IPS-20b (cell line): ENCODE data around the gene DOK6.
"Not testable (repeated sequence)": the region's sequence is repeated elsewhere in the genome, so short reads cannot be mapped to it uniquely, and the experiment has no call there.

Experiments
- H3K27ac ChIP-seq: one replicate; pipeline ENCODE4 v1.5.1; 2013; ENCODE audit warnings: low read length
- H3K27me3 ChIP-seq: 2 replicates; pipeline ENCODE4 v1.6.1; 2013; ENCODE audit warnings: mild to moderate bottlenecking, low read length, inconsistent platforms; ENCODE audit not compliant: insufficient read depth
- H3K36me3 ChIP-seq: 2 replicates; pipeline ENCODE4 v1.6.1; 2013; ENCODE audit warnings: low read depth, mild to moderate bottlenecking, inconsistent platforms, low read length, moderate library complexity; ENCODE audit not compliant: insufficient read depth
- H3K4me1 ChIP-seq: 2 replicates; pipeline ENCODE4 v1.6.1; 2013; ENCODE audit warnings: mild to moderate bottlenecking, control low read depth, inconsistent platforms, low read length, moderate library complexity; ENCODE audit not compliant: insufficient read depth
- H3K4me3 ChIP-seq: 2 replicates; pipeline ENCODE4 v1.5.1; 2013; ENCODE audit warnings: mild to moderate bottlenecking, low read length, inconsistent platforms
- H3K9ac ChIP-seq: 2 replicates; pipeline ENCODE4 v1.6.1; 2013; ENCODE audit warnings: low read depth, mild to moderate bottlenecking, inconsistent platforms, low read length, moderate library complexity
- H3K9me3 ChIP-seq: 2 replicates; pipeline ENCODE4 v1.6.1; 2013; ENCODE audit warnings: mild to moderate bottlenecking, low read depth, low read length, inconsistent platforms; ENCODE audit not compliant: insufficient read depth

Gene DOK6

GRCh38 chr18:69876490-69876889, 475.8 kb downstream of the DOK6 start:
- Histone ChIP-seq H3K27me3 (no peaks in the 10 kb centered on the region), H3K4me3 (no peak overlapping the region), H3K9ac (no peak overlapping the region), H3K9me3 (no peaks in the 10 kb centered on the region), H3K4me1 (peaks cover 13% of the 10 kb centered on the region), H3K36me3 (no peaks in the 10 kb centered on the region), H3K27ac (no peak overlapping the region)

GRCh38 chr18:69878213-69878933, 477.7 kb downstream of the DOK6 start:
- Histone ChIP-seq H3K27me3 (no peaks in the 10 kb centered on the region), H3K36me3 (no peaks in the 10 kb centered on the region), H3K4me3 (no peak overlapping the region), H3K9me3 (no peaks in the 10 kb centered on the region), H3K4me1 (peaks cover 13% of the 10 kb centered on the region), H3K27ac (peak overlapping the region; percentile 95), H3K9ac (no peak overlapping the region; the same call in 1 of the 2 replicates)

GRCh38 chr18:69879051-69879450, 478.4 kb downstream of the DOK6 start:
- H3K9ac ChIP-seq, H3K27ac ChIP-seq, H3K4me3 ChIP-seq, H3K27me3 ChIP-seq, H3K36me3 ChIP-seq, H3K9me3 ChIP-seq: not testable (repeated sequence)
- peaks cover 13% of the 10 kb centered on the region for H3K4me1 ChIP-seq

- Histone ChIP-seq H3K27me3 (no peaks in the 10 kb centered on the region), H3K36me3 (no peaks in the 10 kb centered on the region), H3K4me3 (no peak overlapping the region), H3K27ac (peak overlapping the region; percentile 83), H3K4me1 (peaks cover 13% of the 10 kb centered on the region), H3K9ac (peak overlapping the region; percentile 48; the same call in 1 of the 2 replicates), H3K9me3 (no peaks in the 10 kb centered on the region)
These were observed 479.4 kb downstream of the DOK6 start for GRCh38 chr18:69880083-69880482.

- Histone ChIP-seq H3K4me3 (no peak overlapping the region), H3K9ac (no peak overlapping the region), H3K27me3 (no peaks in the 10 kb centered on the region), H3K4me1 (peaks cover 12% of the 10 kb centered on the region), H3K9me3 (no peaks in the 10 kb centered on the region), H3K36me3 (no peaks in the 10 kb centered on the region), H3K27ac (no peak overlapping the region)
These were observed 482.4 kb downstream of the DOK6 start for GRCh38 chr18:69882965-69883668.

GRCh38 chr18:69883781-69884180, 483.1 kb downstream of the DOK6 start:
- no peak overlapping the region for H3K9ac ChIP-seq
- H3K27me3 ChIP-seq = no peaks in the 10 kb centered on the region
- H3K27ac ChIP-seq = no peak overlapping the region
- H3K9me3 ChIP-seq = no peaks in the 10 kb centered on the region
- no peak overlapping the region for H3K4me3 ChIP-seq
- peaks cover 6% of the 10 kb centered on the region for H3K4me1 ChIP-seq
- no peaks in the 10 kb centered on the region for H3K36me3 ChIP-seq

- H3K4me3 ChIP-seq = no peak overlapping the region
- H3K27ac ChIP-seq = no peak overlapping the region
- H3K4me1 ChIP-seq = 0 out of 2 replicates have a peak, but pooled peaks cover 3% of the 10 kb centered on the region
- no peaks in the 10 kb centered on the region for H3K36me3 ChIP-seq
- no peak overlapping the region for H3K9ac ChIP-seq
- no peaks in the 10 kb centered on the region for H3K9me3 ChIP-seq
- no peaks in the 10 kb centered on the region for H3K27me3 ChIP-seq
These were observed 484.7 kb downstream of the DOK6 start for GRCh38 chr18:69885355-69885754.

- Histone ChIP-seq H3K9ac (no peak overlapping the region), H3K27me3 (no peaks in the 10 kb centered on the region), H3K4me3 (no peak overlapping the region), H3K36me3 (no peaks in the 10 kb centered on the region), H3K4me1 (0 out of 2 replicates have a peak, but pooled peaks cover 3% of the 10 kb centered on the region), H3K27ac (no peak overlapping the region), H3K9me3 (no peaks in the 10 kb centered on the region)
These were observed 485.3 kb downstream of the DOK6 start for GRCh38 chr18:69885841-69886531.

GRCh38 chr18:69887256-69887655, 486.6 kb downstream of the DOK6 start:
- H3K4me3 ChIP-seq = no peak overlapping the region
- H3K36me3 ChIP-seq = no peaks in the 10 kb centered on the region
- no peak overlapping the region for H3K9ac ChIP-seq
- no peak overlapping the region for H3K27ac ChIP-seq
- no peaks in the 10 kb centered on the region for H3K27me3 ChIP-seq
- no peaks in the 10 kb centered on the region for H3K9me3 ChIP-seq
- 0 out of 2 replicates have a peak, but pooled peaks cover 3% of the 10 kb centered on the region for H3K4me1 ChIP-seq

- H3K27me3 ChIP-seq = no peaks in the 10 kb centered on the region
- H3K36me3 ChIP-seq = no peaks in the 10 kb centered on the region
- no peak overlapping the region for H3K27ac ChIP-seq
- H3K4me1 ChIP-seq = 0 out of 2 replicates have a peak, but pooled peaks cover 3% of the 10 kb centered on the region
- no peaks in the 10 kb centered on the region for H3K9me3 ChIP-seq
- H3K9ac ChIP-seq = no peak overlapping the region
- no peak overlapping the region for H3K4me3 ChIP-seq
These were observed 488.3 kb downstream of the DOK6 start for GRCh38 chr18:69889009-69889408.

- H3K36me3 ChIP-seq = no peaks in the 10 kb centered on the region
- H3K9me3 ChIP-seq = no peaks in the 10 kb centered on the region
- 0 out of 2 replicates have a peak, but pooled peaks cover 3% of the 10 kb centered on the region for H3K4me1 ChIP-seq
- no peaks in the 10 kb centered on the region for H3K27me3 ChIP-seq
- no peak overlapping the region for H3K27ac ChIP-seq
- no peak overlapping the region for H3K4me3 ChIP-seq
- H3K9ac ChIP-seq = no peak overlapping the region
These were observed 489.9 kb downstream of the DOK6 start for GRCh38 chr18:69890558-69890957.
